ENCODE measurements around the gene MPG. TPM values are rescaled to one million over a fixed set of nuclear protein-coding genes. Genes with fewer than 3 reads are reported as not detected.

MPG gene
- total RNA-seq, 1 donor from 2014 or later: 42.5 TPM

- Histone ChIP-seq H3K27ac (no peak overlapping the region), H3K36me3 (peaks cover 16% of the 10 kb centered on the region), H3K4me3 (no peak overlapping the region), H3K27me3 (no peaks in the 10 kb centered on the region), H3K9me3 (no peaks in the 10 kb centered on the region), H3K4me1 (peaks cover 27% of the 10 kb centered on the region)
- TF ChIP-seq CTCF (IDR thresholded peaks at IDR 0.05): no peak
- DNase-seq: peak; percentile 61
- intact Hi-C loops (cut with DNase I): no loop called here
- no peak for ATAC-seq
Measured at GRCh38 chr16:67183-67791, 10.7 kb upstream of the MPG start.

DNA sequence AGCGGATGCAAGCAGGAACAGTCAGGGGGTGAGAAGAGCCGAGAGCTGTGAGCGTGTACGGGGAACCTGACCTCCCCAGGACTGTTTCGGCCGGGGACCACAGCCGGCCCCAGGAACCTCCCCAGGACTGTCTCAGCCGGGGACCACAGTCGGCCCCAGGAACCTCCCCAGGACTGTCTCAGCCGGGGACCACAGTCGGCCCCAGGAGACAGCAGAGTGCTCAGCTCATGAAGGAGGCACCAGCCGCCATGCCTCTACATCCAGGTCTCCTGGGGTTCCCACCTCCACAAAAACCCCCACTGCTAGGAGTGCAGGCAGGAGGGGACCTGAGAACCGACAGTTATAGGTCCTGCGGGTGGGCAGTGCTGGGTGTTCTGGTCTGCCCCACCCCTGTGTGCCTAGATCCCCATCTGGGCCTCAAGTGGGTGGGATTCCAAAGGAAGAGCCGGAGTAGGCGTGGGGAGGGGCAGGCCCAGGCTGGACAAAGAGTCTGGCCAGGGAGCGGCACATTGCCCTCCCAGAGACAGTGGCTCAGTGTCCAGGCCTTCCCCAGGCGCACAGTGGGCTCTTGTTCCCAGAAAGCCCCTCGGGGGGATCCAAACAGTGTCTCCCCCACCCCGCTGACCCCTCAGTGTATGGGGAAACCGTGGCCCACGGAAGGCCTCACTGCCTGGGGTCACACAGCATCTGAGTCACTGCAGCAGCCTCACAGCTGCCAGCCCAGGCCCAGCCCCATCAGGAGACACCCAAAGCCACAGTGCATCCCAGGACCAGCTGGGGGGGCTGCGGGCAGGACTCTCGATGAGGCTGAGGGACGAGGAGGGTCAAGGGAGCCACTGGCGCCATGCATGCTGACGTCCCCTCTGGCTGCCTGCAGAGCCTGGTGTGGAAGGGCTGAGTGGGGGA is 9.9 kb upstream of the MPG start:
- intact Hi-C loops (cut with DNase I): no loop called here
- DNase-seq (no peak), ATAC-seq (no peak)
- no peak for TF ChIP-seq CTCF (IDR thresholded peaks at IDR 0.05)
- Histone ChIP-seq H3K4me1 (peaks cover 33% of the 10 kb centered on the region), H3K9me3 (no peaks in the 10 kb centered on the region), H3K36me3 (peaks cover 8% of the 10 kb centered on the region), H3K27me3 (no peaks in the 10 kb centered on the region), H3K4me3 (no peak overlapping the region), H3K27ac (no peak overlapping the region)

- intact Hi-C loops (cut with DNase I): no loop called here
- Histone ChIP-seq H3K27ac (no peak overlapping the region), H3K4me3 (no peak overlapping the region), H3K27me3 (no peaks in the 10 kb centered on the region), H3K9me3 (no peaks in the 10 kb centered on the region), H3K4me1 (peaks cover 41% of the 10 kb centered on the region), H3K36me3 (no peaks in the 10 kb centered on the region)
- ATAC-seq (no peak), DNase-seq (no peak)
- no peak for TF ChIP-seq CTCF (IDR thresholded peaks at IDR 0.05)
Measured at GRCh38 chr16:69181-69580, 8.8 kb upstream of the MPG start.

GRCh38 chr16:71210-71539 is 6.8 kb upstream of the MPG start:
- no peaks in the 10 kb centered on the region for H3K9me3 ChIP-seq
- no peak for DNase-seq
- TF ChIP-seq CTCF (IDR thresholded peaks at IDR 0.05): no peak
- ATAC-seq: no peak
- peak overlapping the region; percentile 75 for H3K4me3 ChIP-seq
- intact Hi-C loops (cut with DNase I): no loop called here
- H3K27me3 ChIP-seq: no peaks in the 10 kb centered on the region
- no peaks in the 10 kb centered on the region for H3K36me3 ChIP-seq
- H3K27ac ChIP-seq: peak overlapping the region; percentile 87
- H3K4me1 ChIP-seq: peaks cover 49% of the 10 kb centered on the region

DNA sequence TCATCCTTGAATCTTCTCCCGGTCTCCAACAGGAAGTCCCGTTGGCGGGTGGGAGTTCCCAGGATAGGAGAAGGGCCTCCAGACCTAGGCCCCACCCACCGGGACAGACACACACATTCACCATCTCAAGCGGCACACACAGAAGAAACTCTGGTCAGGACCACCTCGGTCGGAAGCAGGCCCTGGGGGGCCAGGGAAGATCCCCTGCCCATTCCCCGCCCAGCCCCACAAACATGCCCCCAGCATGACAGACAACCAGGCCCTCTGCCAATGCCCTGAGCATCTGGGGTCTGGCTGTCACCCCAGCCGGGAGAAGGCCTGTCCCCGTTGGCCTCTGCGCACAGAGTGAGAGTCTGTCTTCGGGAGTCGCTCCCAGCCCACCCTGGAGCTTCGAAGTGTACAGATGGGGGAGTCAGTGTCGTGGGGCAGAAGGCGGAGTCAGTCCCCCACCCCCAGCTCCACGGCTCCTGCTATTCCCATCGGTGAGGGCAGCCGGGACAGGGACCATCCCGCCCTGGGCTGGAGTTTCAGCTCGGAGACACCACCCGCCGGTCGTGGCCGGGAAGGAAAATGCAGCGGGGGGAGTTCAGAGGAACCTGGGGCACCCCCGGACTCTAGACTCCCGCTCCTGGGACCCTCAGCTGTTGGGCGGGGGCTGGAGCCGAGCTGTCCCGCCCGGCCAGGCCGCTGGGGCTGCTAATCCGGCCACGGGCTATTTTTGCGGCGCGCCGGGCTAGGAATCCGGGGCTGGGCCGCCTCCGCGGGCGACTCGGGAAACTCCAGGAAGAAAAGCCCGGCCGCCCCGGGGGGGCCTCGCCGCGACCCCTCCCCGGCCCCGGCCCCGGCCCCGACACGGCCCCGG is 6.3 kb upstream of the MPG start:
- TF ChIP-seq CTCF (IDR thresholded peaks at IDR 0.05): no peak
- no peaks in the 10 kb centered on the region for H3K9me3 ChIP-seq
- H3K27me3 ChIP-seq: no peaks in the 10 kb centered on the region
- ATAC-seq (peak; percentile 38), DNase-seq (peak; percentile 81)
- H3K4me3 ChIP-seq: peak overlapping the region; percentile 75
- intact Hi-C loops (cut with DNase I): no loop called here
- H3K36me3 ChIP-seq: no peaks in the 10 kb centered on the region
- H3K4me1 ChIP-seq: peaks cover 51% of the 10 kb centered on the region
- peak overlapping the region; percentile 87 for H3K27ac ChIP-seq

Measured in upper lobe of right lung (tissue), 1 donor.